NCI-H2029 (cell line): ENCODE measurements around the gene IRAK2.

Source experiments
- DNase-seq: peaks from one replicate; lab custom pipeline; 2025; lab: John Stamatoyannopoulos, UW

IRAK2 gene

DNA sequence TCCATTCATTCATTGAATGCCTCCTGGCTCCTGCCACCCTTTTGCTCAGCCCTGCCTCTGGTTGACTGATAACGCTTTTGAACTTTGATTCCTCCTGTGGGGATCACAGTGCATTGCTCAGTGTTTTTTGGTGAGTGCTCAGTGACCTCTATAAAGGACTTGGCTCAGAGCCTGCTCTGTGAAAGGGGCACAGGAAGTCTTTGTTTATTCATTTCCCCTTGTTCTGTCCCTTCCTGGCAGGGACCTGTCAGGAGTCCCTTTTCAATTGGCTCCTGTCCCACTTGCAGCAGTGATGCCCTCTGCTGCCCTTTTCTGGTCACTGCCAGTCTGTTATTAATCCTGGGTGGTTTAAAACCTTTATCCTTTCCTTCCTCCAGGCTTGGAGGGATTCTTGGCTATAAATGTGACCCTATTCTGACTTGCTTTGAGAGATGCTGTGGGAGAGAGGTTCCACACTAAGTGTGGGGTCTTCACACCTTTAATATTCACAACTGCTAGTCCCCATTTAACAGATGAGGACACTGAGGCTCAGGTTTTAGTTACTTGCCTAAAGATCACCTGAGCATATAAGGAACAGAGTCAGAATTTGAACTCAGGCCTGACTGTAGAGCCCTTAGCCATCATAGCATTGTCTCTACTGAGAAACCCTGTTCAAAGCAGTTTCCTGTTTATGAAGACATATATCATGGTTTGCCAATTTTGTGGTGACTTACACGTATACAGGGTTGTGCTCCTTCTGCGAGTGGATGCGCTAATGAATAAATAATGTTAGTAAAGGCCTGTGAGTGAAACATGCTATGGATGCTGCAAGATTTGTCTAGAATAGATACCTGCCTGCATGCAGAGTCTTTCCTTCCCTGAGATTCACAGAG lies 60.3 kb downstream of the IRAK2 start:
- DNase-seq: peak; percentile 96

- DNase-seq: no peak
Observed at GRCh38 chr3:10226293-10226692, 61.6 kb downstream of the IRAK2 start.

- DNase-seq: no peak
Observed at GRCh38 chr3:10228248-10228950, 63.7 kb downstream of the IRAK2 start.

- no peak for DNase-seq
Observed at GRCh38 chr3:10229576-10229975, 64.9 kb downstream of the IRAK2 start.

DNA sequence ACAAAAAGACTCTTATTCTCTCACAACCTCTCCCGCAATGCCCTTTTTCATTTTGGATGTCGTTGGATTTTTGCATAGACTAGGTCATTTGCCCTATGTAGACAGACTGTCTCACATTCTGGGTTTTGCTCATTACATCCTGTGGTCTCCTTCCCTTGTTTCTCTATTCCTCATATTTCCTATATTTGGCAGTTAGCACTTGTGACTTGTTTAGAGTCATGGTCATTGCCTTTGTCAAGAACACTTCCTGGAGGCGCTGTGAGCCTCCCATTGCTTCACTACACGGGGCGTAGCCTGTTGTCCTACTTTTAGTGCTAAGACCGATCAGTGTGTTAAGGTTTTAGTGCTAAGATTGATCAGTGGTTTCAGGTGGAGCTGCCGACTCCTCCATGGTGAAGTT lies 67.4 kb downstream of the IRAK2 start:
- DNase-seq: peak; percentile 16

- DNase-seq: no peak
Observed at GRCh38 chr3:10233988-10234387, 69.3 kb downstream of the IRAK2 start.

- DNase-seq: no peak
Observed at GRCh38 chr3:10234526-10235230, 70.0 kb downstream of the IRAK2 start.

DNA sequence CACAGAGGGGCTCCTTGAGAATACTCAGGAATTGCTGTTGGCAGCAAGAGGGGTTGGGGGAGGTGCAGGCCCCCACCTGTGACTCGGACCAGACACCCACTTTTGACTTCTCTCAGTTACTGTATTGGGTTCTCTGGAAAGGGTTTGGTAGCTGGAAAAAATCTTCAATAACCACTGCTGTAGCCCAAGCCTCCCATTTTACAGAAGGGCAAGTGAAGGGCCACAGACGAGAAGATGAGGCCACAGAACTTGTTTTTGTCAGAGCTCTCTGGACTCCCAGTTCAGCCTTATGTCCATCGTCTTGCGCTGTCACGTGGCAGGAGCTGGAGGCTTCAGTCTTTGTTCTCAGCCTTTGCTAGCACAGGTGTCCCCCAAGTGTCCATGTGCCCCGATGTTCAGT lies 70.8 kb downstream of the IRAK2 start:
- no peak for DNase-seq

GRCh38 chr3:10238345-10239183 lies 73.8 kb downstream of the IRAK2 start:
- no peak for DNase-seq

DNA sequence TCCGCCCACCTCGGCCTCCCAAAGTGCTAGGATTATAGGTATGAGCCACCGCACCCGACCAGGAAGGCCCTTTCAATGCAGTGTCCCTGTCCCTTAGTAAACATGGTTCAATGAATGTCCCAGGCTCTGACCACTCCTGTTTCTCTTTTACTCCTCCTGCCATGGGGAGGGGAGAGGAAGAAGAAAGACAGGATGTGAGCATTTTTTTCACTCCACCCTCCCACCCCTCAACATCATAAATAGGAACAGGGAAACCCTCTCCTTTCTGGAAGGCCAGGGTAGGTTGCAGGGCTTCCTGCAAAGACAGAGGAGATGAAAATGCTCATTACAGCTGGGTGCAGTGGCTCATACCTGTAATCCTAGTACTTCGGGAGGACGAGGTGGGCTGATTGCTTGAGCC lies 76.1 kb downstream of the IRAK2 start:
- no peak for DNase-seq

GRCh38 chr3:10242182-10243065 lies 77.7 kb downstream of the IRAK2 start:
- no peak for DNase-seq

DNA sequence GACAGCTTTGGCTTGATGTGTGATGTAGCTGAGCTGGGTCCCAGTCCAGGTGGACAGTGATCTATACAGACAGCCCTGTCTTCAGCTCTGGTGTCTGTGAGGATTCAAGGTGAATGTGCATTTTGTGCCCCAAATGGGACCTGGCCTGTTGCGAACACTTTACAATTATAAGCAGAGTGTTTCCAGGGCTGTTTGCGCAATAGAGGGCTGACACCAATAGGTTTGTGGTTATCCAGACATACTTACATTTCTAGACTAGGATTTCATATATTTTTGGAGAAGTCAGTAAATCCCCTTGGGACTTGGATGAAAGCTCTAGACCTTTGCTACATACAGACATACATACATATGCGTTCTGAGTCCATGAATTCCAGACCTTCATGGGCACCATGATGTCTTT lies 79.3 kb downstream of the IRAK2 start:
- no peak for DNase-seq

GRCh38 chr3:10245081-10245712 lies 80.5 kb downstream of the IRAK2 start:
- no peak for DNase-seq

- no peak for DNase-seq
Observed at GRCh38 chr3:10247679-10248183, 83.0 kb downstream of the IRAK2 start.

- peak; percentile 100 for DNase-seq
Observed at GRCh38 chr3:10248184-10248983, 83.7 kb downstream of the IRAK2 start, which contains the start of gene TATDN2. Gene TATDN2, plus strand, starts transcription at chr3:10248459. Its CDS starts 742 bp downstream, at chr3:10249201.

DNA sequence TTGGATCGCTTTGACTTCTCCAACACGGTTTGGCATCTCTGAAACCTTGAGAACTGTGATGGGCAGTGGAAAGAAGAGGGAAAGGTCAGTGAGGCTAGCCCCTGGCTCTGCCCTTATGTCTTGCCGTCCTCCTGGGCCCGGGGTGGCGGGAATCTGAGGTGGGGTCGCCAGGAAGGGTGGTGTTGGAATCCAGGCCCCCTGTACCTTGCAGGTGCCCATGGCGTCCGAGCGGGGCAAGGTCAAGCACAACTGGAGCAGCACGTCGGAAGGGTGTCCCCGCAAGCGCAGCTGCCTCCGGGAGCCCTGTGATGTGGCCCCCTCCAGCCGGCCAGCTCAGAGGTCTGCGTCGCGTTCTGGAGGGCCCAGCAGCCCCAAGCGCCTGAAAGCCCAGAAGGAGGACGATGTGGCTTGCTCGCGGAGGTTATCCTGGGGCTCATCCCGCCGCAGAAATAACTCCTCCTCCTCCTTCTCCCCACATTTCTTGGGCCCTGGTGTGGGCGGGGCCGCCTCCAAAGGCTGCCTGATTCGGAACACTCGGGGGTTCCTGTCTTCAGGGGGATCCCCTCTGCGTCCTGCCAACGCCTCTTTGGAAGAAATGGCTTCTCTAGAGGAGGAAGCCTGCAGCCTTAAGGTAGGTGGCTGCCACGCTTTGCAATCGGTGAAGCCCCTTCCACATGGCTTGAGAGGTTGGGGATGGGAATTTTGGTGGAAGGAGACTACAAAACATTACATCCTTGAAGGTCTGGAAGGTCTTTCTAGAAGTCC lies 84.4 kb downstream of the IRAK2 start:
- DNase-seq: no peak

DNA sequence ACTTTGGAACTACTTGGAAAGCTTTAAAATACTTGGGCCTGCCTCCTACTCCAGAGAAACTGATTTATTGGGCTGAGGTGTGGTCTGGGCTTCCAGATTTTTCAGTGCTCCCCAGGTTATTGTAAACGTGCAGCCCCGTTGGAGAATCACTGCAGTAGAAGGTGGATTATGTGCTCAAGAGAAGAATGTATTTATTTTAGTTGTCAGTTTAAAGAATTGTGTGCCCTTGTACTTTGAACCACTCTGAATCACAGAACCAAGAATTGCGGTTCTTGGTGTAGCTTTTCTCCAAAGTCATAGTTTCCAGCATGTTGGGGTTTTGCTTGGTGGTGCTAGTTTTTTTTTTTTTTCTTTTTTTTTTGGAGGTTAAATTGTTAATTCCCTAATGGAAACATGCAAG lies 85.1 kb downstream of the IRAK2 start:
- no peak for DNase-seq

DNA sequence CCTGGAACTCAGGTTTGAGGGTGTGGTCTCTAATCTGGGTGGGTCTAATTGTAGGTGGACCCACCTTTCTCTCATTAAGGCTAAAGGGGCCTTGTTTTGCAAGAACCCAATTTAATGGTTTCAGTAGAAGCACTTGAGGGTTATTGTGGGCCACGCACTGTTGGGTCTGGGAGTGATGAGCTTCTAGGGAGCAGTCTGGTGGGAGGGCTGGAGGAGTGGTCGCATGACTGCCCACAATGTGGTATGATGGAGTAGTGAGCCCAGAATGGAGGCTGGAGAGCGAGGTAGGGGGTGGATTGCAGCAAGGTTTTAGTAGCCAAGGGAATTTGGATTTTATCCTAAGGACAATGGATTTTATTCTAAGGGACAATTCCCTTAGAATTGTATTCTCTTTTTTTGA lies 86.3 kb downstream of the IRAK2 start:
- DNase-seq: no peak
